Measurements from ENCODE around the gene CASP10.

Gene CASP10

DNA sequence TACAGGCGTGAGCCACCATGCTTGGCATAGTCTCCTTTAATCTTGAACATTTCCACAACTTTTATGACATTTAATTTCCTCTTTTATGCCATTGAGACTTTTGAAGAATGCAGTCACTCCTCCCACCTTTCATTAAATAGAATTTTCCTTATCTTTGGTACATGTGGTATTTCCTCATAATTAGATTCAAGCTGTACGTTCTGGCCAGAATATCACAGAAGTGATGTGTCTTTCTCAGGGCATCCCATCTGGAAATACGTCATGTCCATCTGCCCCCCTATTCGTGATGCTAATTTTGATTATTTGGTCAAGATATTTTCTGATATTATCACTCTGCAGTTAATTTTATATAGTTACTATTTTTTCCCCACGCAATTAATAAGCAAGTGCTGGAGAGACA, 16.9 kb downstream of the CASP10 start:
- no peak for DNase-seq (ENCODE audit: low read depth)
- TF ChIP-seq, protein P1, sequence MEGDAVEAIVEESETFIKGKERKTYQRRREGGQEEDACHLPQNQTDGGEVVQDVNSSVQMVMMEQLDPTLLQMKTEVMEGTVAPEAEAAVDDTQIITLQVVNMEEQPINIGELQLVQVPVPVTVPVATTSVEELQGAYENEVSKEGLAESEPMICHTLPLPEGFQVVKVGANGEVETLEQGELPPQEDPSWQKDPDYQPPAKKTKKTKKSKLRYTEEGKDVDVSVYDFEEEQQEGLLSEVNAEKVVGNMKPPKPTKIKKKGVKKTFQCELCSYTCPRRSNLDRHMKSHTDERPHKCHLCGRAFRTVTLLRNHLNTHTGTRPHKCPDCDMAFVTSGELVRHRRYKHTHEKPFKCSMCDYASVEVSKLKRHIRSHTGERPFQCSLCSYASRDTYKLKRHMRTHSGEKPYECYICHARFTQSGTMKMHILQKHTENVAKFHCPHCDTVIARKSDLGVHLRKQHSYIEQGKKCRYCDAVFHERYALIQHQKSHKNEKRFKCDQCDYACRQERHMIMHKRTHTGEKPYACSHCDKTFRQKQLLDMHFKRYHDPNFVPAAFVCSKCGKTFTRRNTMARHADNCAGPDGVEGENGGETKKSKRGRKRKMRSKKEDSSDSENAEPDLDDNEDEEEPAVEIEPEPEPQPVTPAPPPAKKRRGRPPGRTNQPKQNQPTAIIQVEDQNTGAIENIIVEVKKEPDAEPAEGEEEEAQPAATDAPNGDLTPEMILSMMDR (IDR thresholded peaks at IDR 0.05; ENCODE audit: insufficient read depth, low read depth, low read length, missing control alignments) = no peak
- H3K4me3 ChIP-seq (ENCODE audit: low read length) = no peak overlapping the region

DNA sequence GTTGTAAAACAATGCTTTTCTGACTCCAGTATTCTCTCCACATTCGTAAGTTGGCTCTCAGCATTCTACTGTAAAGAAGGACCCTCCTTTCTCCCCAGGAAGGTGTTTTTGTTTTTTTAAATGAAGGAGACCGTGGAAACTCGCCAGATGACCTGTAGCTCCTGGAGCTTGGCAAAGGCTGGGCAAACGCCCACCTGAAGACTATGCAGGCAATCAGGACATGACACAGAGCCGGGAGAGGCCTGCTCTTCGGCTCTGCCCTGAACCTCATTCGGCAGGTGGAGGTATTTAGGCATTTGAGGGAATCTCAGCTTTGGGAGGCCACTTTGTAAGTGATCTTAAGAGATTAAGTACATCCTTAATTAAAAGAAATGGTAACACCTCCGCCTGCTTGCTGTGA, 17.4 kb downstream of the CASP10 start:
- H3K4me3 ChIP-seq (ENCODE audit: low read length) = no peak overlapping the region
- DNase-seq (ENCODE audit: low read depth) = no peak
- TF ChIP-seq, protein P1 (IDR thresholded peaks at IDR 0.05; ENCODE audit: insufficient read depth, low read depth, low read length, missing control alignments) = no peak

DNA sequence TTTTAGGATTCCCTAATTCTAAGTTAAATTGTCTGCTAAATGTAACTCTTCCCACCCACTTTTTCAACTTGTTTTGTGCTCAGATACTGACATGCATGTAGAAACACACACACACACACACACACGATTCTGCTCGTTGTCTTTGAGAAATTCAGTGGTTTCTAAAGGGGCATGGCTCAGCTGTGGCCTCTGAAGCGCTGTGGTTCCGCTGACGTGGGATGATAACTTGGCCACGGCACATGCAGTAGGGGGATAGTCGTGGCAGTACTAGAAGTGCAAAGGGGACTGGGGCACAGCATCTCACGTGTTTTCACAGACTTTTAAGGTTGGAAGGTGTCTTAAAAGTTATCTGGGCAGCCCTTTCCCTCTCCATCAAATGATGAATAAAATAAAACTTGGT, 18.4 kb downstream of the CASP10 start:
- no peak overlapping the region for H3K4me3 ChIP-seq (ENCODE audit: low read length)
- no peak for DNase-seq (ENCODE audit: low read depth)
- TF ChIP-seq, protein P1 (IDR thresholded peaks at IDR 0.05; ENCODE audit: insufficient read depth, low read depth, low read length, missing control alignments) = no peak

DNA sequence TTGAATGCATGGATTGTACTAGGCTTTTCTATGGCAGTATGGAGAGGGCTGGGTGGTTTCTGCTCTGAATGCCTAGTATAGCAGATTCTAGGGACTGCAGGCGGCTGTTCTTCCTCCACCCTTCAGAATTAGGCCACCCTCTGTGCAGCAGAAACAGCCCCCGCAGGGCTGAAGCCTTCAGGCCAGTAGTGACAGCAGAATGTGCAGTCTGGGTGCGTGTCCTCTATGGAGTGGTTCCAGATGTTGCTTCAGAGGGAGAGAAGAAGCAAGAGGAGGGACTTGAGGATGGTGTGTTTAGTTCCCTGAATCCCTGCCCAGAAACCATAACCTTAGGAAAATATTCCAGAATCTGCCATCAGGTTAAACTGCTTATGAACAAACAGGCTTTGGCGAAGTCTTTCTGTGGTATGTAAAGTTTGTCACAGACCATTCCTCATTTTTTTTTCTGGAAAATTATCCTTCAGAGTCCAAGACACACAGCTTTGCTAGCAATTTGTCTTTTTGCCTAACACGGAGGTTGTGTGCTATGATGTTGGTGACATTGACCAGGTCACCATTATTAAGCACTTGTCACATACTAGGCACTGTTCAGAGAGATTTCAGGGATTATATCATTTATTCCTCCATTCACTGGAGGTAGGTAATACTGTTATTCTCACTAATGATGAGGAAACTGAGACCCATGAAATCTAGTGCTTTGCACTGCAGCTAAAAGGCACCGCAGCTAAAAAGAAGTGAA, 21.1 kb downstream of the CASP10 start:
- TF ChIP-seq, protein P1 (IDR thresholded peaks at IDR 0.05; ENCODE audit: insufficient read depth, low read depth, low read length, missing control alignments) = no peak
- H3K4me3 ChIP-seq (ENCODE audit: low read length) = no peak overlapping the region
- no peak for DNase-seq (ENCODE audit: low read depth)

DNA sequence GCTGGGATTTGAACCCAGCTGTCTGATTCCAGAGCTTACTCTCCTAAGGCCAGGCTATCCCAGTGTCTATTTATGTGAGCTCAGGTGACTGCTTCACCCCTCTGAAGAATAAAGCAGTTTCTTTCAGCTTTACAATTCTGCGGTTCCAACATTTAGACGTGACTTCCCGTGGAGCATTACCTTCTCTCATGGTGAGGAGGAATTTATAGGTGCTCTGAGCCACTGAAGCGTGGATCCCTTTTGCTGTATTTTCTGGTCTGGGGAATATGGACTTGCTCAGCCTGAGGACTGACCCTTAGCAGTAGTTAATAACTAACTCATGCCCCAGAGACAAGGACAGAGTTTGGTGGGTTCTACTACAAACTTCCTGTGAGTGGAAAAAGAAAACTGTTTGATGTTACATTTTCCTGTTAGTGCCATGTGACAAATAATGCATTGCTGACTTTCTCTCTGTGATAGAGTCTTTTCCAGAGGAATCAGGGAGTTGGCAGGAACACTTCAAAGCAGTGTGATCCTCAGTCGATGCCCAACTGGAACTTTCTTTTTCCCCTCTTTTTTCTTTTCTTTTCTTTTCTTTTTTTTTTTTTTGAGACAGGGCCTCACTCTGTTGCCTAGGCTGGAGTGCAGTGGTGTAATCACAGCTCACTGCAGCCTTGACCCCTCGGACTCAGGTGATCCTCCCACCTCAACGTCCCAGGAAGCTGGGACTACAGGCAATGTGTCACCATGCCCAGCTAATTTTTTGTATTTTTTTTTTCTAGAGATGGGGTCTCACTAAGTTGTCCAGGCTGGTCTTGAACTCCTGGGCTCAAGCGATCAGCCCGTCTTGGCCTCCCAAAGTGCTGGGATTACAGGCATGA, 21.9 kb downstream of the CASP10 start:
- TF ChIP-seq, protein P1 (IDR thresholded peaks at IDR 0.05; ENCODE audit: insufficient read depth, low read depth, low read length, missing control alignments) = no peak
- DNase-seq (ENCODE audit: low read depth) = no peak
- H3K4me3 ChIP-seq (ENCODE audit: low read length) = no peak overlapping the region

DNA sequence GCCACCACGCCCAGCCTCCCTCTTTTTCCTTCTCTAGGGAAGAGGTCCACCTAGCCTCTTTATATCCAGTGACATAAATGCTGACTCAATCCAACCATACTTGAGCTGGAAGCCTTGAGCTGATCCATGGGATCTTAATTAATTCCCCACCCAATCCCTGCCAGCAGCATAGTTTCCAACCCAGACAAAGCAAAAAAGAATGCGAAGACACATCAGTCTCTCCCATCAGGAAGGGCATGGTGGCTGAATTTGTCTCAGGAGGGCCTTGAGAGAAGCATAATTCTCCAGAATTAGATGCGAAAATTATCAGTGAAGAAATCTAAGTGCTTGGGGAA, 22.5 kb downstream of the CASP10 start:
- H3K4me3 ChIP-seq (ENCODE audit: low read length) = no peak overlapping the region
- no peak for DNase-seq (ENCODE audit: low read depth)
- TF ChIP-seq, protein P1 (IDR thresholded peaks at IDR 0.05; ENCODE audit: insufficient read depth, low read depth, low read length, missing control alignments) = no peak

Measured in epithelial cell of esophagus (primary cell).